Stimulated activated CD8-positive, alpha-beta memory T cell treated with anti-CD3 and anti-CD28 coated beads, Interleukin-15, amount 100 ng/mL, for 24 hours (primary cell): Measurements from ENCODE around the gene GIPR.
"Not testable (repeated sequence)": the region's sequence is repeated elsewhere in the genome, so short reads cannot be mapped to it uniquely, and the experiment has no call there.

Experiments used
- DNase-seq: peaks from one replicate; pipeline ENCODE4 v3.0.0-alpha.2; 2020; ENCODE audit warnings: low read depth

Gene GIPR

GRCh38 chr19:45645631-45646344 lies 22.2 kb upstream of the GIPR start:
- DNase-seq = peak; percentile 43

GRCh38 chr19:45646345-45646698 lies 21.7 kb upstream of the GIPR start:
- DNase-seq = no peak

DNA sequence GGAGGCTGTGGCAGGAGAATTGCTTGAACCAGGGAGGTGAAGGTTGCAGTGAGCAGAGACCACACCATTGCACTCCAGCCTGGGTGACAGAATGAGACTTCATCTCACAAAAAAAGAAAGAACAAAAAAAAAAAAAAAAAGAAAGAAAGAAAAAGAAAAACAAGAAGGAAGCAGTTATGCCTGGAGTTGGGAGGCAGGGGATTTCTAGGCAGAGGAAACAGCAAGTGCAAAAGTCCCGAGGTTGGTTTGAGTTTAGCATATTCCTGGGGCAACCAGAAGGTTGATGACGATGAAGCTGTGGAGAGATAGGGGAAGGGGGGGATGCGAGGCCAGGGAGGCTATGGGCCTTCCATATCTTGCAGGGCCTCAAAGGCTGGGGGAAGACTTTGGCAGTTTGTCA lies 17.3 kb upstream of the GIPR start:
- no peak for DNase-seq

- no peak for DNase-seq
Observed at GRCh38 chr19:45653634-45654033, 14.4 kb upstream of the GIPR start.

DNA sequence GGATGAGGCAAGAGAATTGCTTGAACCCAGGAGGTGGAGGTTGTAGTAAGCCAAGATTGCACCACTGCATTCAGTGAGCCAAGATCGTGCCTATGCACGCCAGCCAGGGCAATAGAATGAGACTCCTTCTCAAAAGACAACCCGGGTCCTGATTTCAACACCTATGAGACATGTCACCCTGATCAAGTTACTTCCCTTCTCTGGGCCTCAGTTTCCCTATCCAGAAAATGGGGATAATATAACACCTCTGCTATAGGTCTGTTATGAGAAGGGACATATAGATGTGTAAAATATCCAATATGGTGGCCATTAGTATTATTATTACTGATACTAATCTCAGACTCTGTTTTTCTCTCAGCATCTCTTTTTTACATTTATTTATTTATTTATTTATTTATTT lies 12.9 kb upstream of the GIPR start:
- DNase-seq = no peak

GRCh38 chr19:45657520-45658167 lies 10.4 kb upstream of the GIPR start:
- no peak for DNase-seq

GRCh38 chr19:45659096-45659729 lies 8.8 kb upstream of the GIPR start:
- no peak for DNase-seq

DNA sequence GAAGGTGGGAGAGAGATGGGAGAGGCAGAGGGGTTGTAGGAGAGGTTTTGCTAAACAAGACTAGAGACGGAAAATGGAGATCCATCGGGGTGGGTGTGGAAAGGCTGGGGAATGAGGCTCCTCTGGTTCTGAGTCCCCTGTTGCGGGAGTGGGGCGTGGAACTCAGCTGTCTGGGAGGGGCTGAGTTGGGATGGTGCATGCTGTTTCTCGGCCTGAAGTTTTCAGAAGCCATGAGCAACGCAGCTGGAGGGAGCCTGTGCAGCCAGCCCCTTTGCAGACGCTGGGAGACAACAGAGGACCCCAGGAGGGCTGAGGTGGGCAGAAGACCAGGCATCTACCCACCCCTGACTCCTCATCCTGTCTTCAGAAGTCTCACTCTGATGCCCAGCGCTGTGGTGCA lies 7.4 kb upstream of the GIPR start:
- DNase-seq = no peak

- no peak for DNase-seq
Observed at GRCh38 chr19:45663800-45664199, 4.2 kb upstream of the GIPR start.

GRCh38 chr19:45664575-45664974 lies 3.4 kb upstream of the GIPR start:
- no peak for DNase-seq

- DNase-seq = no peak
Observed at GRCh38 chr19:45668342-45668871, 386 bp downstream of the GIPR start.

DNA sequence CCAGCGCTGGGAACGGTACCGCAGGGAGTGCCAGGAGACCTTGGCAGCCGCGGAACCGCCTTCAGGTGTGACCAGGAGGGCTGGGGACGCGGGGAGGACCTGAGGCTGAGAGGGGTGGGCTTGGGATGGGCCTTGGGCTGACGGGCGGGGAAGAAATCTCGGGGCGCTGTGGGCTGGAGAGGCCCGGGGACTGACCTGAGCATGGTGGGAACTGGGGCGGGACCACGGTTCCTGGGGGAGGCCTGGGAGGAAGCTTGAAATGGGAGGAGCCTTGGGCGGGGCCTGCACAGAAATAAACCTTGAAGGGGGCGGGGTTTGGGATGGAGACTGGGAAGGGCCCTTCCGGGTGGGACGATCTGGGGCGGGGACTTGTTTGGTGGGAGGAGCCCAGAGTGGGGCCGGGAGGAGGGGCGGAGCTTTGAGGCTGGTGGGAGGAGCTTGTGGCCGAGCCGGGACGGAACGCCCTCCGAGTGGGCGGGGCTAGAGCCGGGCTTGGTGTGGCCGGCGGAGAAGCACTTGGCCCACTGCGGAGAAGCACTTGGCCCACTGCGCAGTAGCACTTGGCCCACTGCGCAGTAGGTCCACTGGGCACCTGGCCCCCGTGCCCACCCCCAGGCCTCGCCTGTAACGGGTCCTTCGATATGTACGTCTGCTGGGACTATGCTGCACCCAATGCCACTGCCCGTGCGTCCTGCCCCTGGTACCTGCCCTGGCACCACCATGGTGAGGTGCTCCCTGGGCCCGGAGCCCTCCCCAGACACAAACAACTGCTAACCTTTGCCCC lies 2.8 kb downstream of the GIPR start:
- DNase-seq = peak; percentile 44

DNA sequence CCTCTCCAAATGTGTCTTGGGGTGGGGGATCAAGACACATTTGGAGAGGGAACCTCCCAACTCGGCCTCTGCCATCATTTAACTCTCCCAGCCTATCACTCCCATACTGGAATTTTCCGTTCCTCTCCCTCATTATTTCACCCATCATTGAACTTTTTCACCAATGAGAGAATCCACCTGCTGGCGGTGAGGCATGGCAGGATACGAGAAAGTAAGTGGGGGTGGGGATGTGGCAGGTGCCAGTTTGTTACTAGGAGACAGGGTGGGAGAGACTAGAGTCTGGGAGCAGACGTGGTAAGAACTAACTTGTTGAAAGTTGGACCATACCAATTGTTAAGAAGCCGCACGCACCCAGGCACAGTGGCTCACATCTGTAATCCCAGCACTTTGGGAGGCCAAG lies 6.9 kb downstream of the GIPR start:
- DNase-seq = no peak

DNA sequence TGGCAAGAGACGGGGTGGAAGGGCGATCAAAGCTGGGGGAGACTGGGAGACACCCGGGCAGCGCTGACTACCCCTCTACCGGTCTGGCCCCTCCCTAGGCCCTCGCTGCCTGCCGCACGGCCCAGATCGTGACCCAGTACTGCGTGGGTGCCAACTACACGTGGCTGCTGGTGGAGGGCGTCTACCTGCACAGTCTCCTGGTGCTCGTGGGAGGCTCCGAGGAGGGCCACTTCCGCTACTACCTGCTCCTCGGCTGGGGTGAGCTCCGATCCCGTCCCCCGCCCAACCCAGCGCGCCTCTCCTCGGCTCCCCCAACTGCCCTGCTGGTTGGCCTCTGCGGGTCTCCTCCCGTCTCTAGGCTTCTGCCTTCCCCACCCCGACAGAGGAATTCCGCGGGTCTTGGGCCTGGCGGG lies 8.8 kb downstream of the GIPR start:
- no peak for DNase-seq

DNA sequence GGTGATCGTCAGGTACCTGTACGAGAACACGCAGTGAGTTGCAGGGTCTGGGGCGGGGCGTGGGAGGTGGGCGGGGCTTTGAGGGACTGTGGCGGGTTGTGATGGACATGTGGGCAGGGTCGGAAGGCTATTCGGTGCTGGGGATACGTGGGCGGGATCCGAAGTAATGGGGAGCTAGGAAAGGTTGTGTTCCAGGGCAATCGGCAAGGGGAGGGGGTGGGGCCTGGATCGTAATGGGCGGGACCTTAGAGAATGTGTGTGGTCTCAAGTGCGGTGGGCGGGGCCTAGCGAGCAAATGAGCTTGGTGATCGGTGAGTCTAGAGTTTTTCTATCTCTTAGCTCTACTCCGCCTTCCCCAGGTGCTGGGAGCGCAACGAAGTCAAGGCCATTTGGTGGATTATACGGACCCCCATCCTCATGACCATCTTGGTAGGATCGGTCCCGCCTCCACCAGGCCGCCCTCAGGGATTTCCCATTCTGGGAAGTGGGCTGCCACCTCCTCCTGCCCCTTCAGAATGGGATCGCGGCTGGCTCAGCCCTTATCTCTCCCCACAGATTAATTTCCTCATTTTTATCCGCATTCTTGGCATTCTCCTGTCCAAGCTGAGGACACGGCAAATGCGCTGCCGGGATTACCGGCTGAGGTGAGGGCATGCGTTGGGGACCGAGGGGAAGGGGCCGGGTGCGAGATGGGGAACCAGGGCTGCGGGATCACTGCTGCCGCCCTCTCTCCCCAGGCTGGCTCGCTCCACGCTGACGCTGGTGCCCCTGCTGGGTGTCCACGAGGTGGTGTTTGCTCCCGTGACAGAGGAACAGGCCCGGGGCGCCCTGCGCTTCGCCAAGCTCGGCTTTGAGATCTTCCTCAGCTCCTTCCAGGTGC lies 9.6 kb downstream of the GIPR start:
- DNase-seq = peak; percentile 42

DNA sequence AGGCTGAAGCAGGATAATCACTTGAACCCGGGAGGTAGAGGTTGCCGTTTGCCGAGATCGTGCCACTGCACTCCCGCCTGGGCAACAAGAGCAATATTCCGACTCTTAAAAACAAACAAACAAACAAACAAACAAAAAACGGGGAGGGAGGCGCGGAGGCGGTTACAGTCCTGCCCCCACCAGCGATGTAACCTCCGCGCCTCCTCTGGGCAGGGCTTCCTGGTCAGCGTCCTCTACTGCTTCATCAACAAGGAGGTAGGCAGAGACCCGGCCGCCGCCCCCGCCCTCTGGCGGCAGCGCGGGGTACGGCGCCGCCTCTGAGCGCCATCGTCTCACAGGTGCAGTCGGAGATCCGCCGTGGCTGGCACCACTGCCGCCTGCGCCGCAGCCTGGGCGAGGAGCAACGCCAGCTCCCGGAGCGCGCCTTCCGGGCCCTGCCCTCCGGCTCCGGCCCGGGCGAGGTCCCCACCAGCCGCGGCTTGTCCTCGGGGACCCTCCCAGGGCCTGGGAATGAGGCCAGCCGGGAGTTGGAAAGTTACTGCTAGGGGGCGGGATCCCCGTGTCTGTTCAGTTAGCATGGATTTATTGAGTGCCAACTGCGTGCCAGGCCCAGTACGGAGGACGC lies 13.5 kb downstream of the GIPR start:
- DNase-seq = peak; percentile 73

DNA sequence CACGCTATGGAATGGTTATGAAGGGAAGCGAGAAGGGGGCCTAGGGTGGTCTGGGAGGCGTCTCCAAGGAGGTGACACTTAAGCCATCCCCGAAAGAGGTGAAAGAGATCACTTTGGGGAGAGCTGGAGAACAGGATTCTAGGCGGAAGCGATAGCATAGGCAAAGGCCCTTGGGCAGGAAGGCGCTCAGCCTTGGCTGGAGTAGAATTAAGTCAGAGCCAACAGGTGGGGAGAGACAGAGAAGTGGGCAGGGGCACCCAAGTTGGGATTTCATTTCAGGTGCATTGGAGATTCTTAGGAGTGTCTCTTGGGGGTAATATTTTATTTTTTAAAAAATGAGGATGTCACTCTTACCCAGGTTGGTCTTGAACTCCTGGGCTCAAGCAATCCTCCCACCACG lies 14.1 kb downstream of the GIPR start:
- DNase-seq = no peak

- no peak for DNase-seq
Observed at GRCh38 chr19:45682908-45683307, 14.9 kb downstream of the GIPR start.

- not testable (repeated sequence) for DNase-seq
Observed at GRCh38 chr19:45685045-45685444, 17.0 kb downstream of the GIPR start.

- DNase-seq = no peak
Observed at GRCh38 chr19:45687599-45687998, 19.6 kb downstream of the GIPR start.
